ENCODE measurements around the gene GON4L.
"Not testable (repeated sequence)": the region's sequence is repeated elsewhere in the genome, so short reads cannot be mapped to it uniquely, and the experiment has no call there.

Gene GON4L

GRCh38 chr1:155744711-155745283 is 112.2 kb downstream of the GON4L start:
- H3K27me3 ChIP-seq (ENCODE audit: control insufficient read depth, insufficient read depth, low read length) = no peaks in the 10 kb centered on the region
- peak overlapping the region; percentile 85 for H3K4me3 ChIP-seq (ENCODE audit: low read depth, low read length)
- peak overlapping the region; percentile 55; the same call in 1 of the 2 replicates for H3K9ac ChIP-seq (ENCODE audit: low read depth, low read length)
- H3K27ac ChIP-seq (ENCODE audit: low read depth, low read length) = no peak overlapping the region
- H3K36me3 ChIP-seq (ENCODE audit: control insufficient read depth, insufficient read depth, low read length) = peaks cover 15% of the 10 kb centered on the region
- H3K9me3 ChIP-seq (ENCODE audit: control insufficient read depth, insufficient read depth, low read length) = no peaks in the 10 kb centered on the region
- no peaks in the 10 kb centered on the region for H3K4me1 ChIP-seq (ENCODE audit: control insufficient read depth, insufficient read depth, low read length)

GRCh38 chr1:155741908-155742307 is 115.1 kb downstream of the GON4L start:
- Histone ChIP-seq H3K9ac (ENCODE audit: low read depth, low read length) (no peak overlapping the region), H3K27ac (ENCODE audit: low read depth, low read length) (no peak overlapping the region), H3K4me1 (ENCODE audit: control insufficient read depth, insufficient read depth, low read length) (no peaks in the 10 kb centered on the region), H3K27me3 (ENCODE audit: control insufficient read depth, insufficient read depth, low read length) (no peaks in the 10 kb centered on the region), H3K4me3 (ENCODE audit: low read depth, low read length) (no peak overlapping the region), H3K36me3 (ENCODE audit: control insufficient read depth, insufficient read depth, low read length) (peaks cover 17% of the 10 kb centered on the region), H3K9me3 (ENCODE audit: control insufficient read depth, insufficient read depth, low read length) (no peaks in the 10 kb centered on the region)

- no peaks in the 10 kb centered on the region for H3K9me3 ChIP-seq (ENCODE audit: control insufficient read depth, insufficient read depth, low read length)
- H3K4me1 ChIP-seq (ENCODE audit: control insufficient read depth, insufficient read depth, low read length) = no peaks in the 10 kb centered on the region
- H3K4me3 ChIP-seq (ENCODE audit: low read depth, low read length) = no peak overlapping the region
- H3K27ac ChIP-seq (ENCODE audit: low read depth, low read length) = no peak overlapping the region
- no peak overlapping the region for H3K9ac ChIP-seq (ENCODE audit: low read depth, low read length)
- peaks cover 26% of the 10 kb centered on the region for H3K36me3 ChIP-seq (ENCODE audit: control insufficient read depth, insufficient read depth, low read length)
- no peaks in the 10 kb centered on the region for H3K27me3 ChIP-seq (ENCODE audit: control insufficient read depth, insufficient read depth, low read length)
Measured at GRCh38 chr1:155740995-155741394, 116.0 kb downstream of the GON4L start.

GRCh38 chr1:155729031-155729898 is 127.7 kb downstream of the GON4L start:
- Histone ChIP-seq H3K36me3 (ENCODE audit: control insufficient read depth, insufficient read depth, low read length) (peaks cover 77% of the 10 kb centered on the region), H3K27ac (ENCODE audit: low read depth, low read length) (peak overlapping the region; percentile 47), H3K9me3 (ENCODE audit: control insufficient read depth, insufficient read depth, low read length) (no peaks in the 10 kb centered on the region)

GRCh38 chr1:155725142-155725541 is 131.9 kb downstream of the GON4L start:
- H3K27me3 ChIP-seq (ENCODE audit: control insufficient read depth, insufficient read depth, low read length) = no peaks in the 10 kb centered on the region
- no peak overlapping the region for H3K27ac ChIP-seq (ENCODE audit: low read depth, low read length)
- peaks cover 58% of the 10 kb centered on the region for H3K36me3 ChIP-seq (ENCODE audit: control insufficient read depth, insufficient read depth, low read length)
- H3K4me3 ChIP-seq (ENCODE audit: low read depth, low read length) = no peak overlapping the region
- H3K9me3 ChIP-seq (ENCODE audit: control insufficient read depth, insufficient read depth, low read length) = no peaks in the 10 kb centered on the region
- H3K4me1 ChIP-seq (ENCODE audit: control insufficient read depth, insufficient read depth, low read length) = no peaks in the 10 kb centered on the region
- no peak overlapping the region for H3K9ac ChIP-seq (ENCODE audit: low read depth, low read length)

More at GRCh38 chr1:155729031-155729898, 127.7 kb downstream of the GON4L start:
- Histone ChIP-seq H3K4me3 (ENCODE audit: low read depth, low read length) (no peak overlapping the region), H3K4me1 (ENCODE audit: control insufficient read depth, insufficient read depth, low read length) (no peaks in the 10 kb centered on the region), H3K9ac (ENCODE audit: low read depth, low read length) (no peak overlapping the region), H3K27me3 (ENCODE audit: control insufficient read depth, insufficient read depth, low read length) (no peaks in the 10 kb centered on the region)

GRCh38 chr1:155719703-155720102 is 137.3 kb downstream of the GON4L start:
- Histone ChIP-seq H3K27ac (ENCODE audit: low read depth, low read length) (no peak overlapping the region), H3K36me3 (ENCODE audit: control insufficient read depth, insufficient read depth, low read length) (peaks cover 48% of the 10 kb centered on the region)

GRCh38 chr1:155718524-155719115 is 138.4 kb downstream of the GON4L start:
- not testable (repeated sequence) for H3K9ac ChIP-seq (ENCODE audit: low read depth, low read length); H3K27me3 ChIP-seq (ENCODE audit: control insufficient read depth, insufficient read depth, low read length); H3K4me3 ChIP-seq (ENCODE audit: low read depth, low read length); H3K27ac ChIP-seq (ENCODE audit: low read depth, low read length); H3K4me1 ChIP-seq (ENCODE audit: control insufficient read depth, insufficient read depth, low read length); H3K9me3 ChIP-seq (ENCODE audit: control insufficient read depth, insufficient read depth, low read length)
- peaks cover 49% of the 10 kb centered on the region for H3K36me3 ChIP-seq (ENCODE audit: control insufficient read depth, insufficient read depth, low read length)

More at GRCh38 chr1:155719703-155720102, 137.3 kb downstream of the GON4L start:
- Histone ChIP-seq H3K9ac (ENCODE audit: low read depth, low read length) (no peak overlapping the region), H3K4me1 (ENCODE audit: control insufficient read depth, insufficient read depth, low read length) (no peaks in the 10 kb centered on the region), H3K27me3 (ENCODE audit: control insufficient read depth, insufficient read depth, low read length) (no peaks in the 10 kb centered on the region), H3K4me3 (ENCODE audit: low read depth, low read length) (no peak overlapping the region), H3K9me3 (ENCODE audit: control insufficient read depth, insufficient read depth, low read length) (no peaks in the 10 kb centered on the region)

- Histone ChIP-seq H3K36me3 (ENCODE audit: control insufficient read depth, insufficient read depth, low read length) (peaks cover 52% of the 10 kb centered on the region), H3K4me3 (ENCODE audit: low read depth, low read length) (no peak overlapping the region), H3K27me3 (ENCODE audit: control insufficient read depth, insufficient read depth, low read length) (no peaks in the 10 kb centered on the region), H3K4me1 (ENCODE audit: control insufficient read depth, insufficient read depth, low read length) (no peaks in the 10 kb centered on the region), H3K27ac (ENCODE audit: low read depth, low read length) (no peak overlapping the region), H3K9me3 (ENCODE audit: control insufficient read depth, insufficient read depth, low read length) (no peaks in the 10 kb centered on the region), H3K9ac (ENCODE audit: low read depth, low read length) (no peak overlapping the region)
Measured at GRCh38 chr1:155717041-155717440, 140.0 kb downstream of the GON4L start.

GRCh38 chr1:155715777-155716176 is 141.2 kb downstream of the GON4L start:
- no peak overlapping the region for H3K9ac ChIP-seq (ENCODE audit: low read depth, low read length)
- no peaks in the 10 kb centered on the region for H3K9me3 ChIP-seq (ENCODE audit: control insufficient read depth, insufficient read depth, low read length)
- no peak overlapping the region for H3K27ac ChIP-seq (ENCODE audit: low read depth, low read length)
- no peaks in the 10 kb centered on the region for H3K27me3 ChIP-seq (ENCODE audit: control insufficient read depth, insufficient read depth, low read length)
- H3K4me3 ChIP-seq (ENCODE audit: low read depth, low read length) = no peak overlapping the region
- H3K36me3 ChIP-seq (ENCODE audit: control insufficient read depth, insufficient read depth, low read length) = peaks cover 46% of the 10 kb centered on the region
- H3K4me1 ChIP-seq (ENCODE audit: control insufficient read depth, insufficient read depth, low read length) = no peaks in the 10 kb centered on the region

- H3K9ac ChIP-seq (ENCODE audit: low read depth, low read length); H3K4me1 ChIP-seq (ENCODE audit: control insufficient read depth, insufficient read depth, low read length); H3K9me3 ChIP-seq (ENCODE audit: control insufficient read depth, insufficient read depth, low read length); H3K27ac ChIP-seq (ENCODE audit: low read depth, low read length); H3K27me3 ChIP-seq (ENCODE audit: control insufficient read depth, insufficient read depth, low read length); H3K4me3 ChIP-seq (ENCODE audit: low read depth, low read length): not testable (repeated sequence)
- H3K36me3 ChIP-seq (ENCODE audit: control insufficient read depth, insufficient read depth, low read length) = peaks cover 46% of the 10 kb centered on the region
Measured at GRCh38 chr1:155715056-155715455, 142.0 kb downstream of the GON4L start.

- Histone ChIP-seq H3K9me3 (ENCODE audit: control insufficient read depth, insufficient read depth, low read length) (no peaks in the 10 kb centered on the region), H3K4me3 (ENCODE audit: low read depth, low read length) (no peak overlapping the region), H3K4me1 (ENCODE audit: control insufficient read depth, insufficient read depth, low read length) (no peaks in the 10 kb centered on the region), H3K36me3 (ENCODE audit: control insufficient read depth, insufficient read depth, low read length) (peaks cover 42% of the 10 kb centered on the region), H3K9ac (ENCODE audit: low read depth, low read length) (no peak overlapping the region), H3K27ac (ENCODE audit: low read depth, low read length) (no peak overlapping the region), H3K27me3 (ENCODE audit: control insufficient read depth, insufficient read depth, low read length) (no peaks in the 10 kb centered on the region)
Measured at GRCh38 chr1:155713075-155713474, 143.9 kb downstream of the GON4L start.

Measured in HUES48 (cell line).